Spleen (tissue), 11 donors: Measurements from ENCODE around the gene CLCN7. TPM values are rescaled to one million over a fixed set of nuclear protein-coding genes. Genes with fewer than 3 reads are reported as not detected.

Experiments used
- DNase-seq: peaks from one replicate; pipeline ENCODE4 v3.0.0-alpha.2; 2020
- H3K27ac ChIP-seq, 8 donors: fragments of 200-600 bp; sonication (generic) in 7 of 8; 1 replicate in 4 of 8; 2 replicates in 4 of 8; pipeline versions ENCODE4 v1.5.0 to v1.8.0; 2016 to 2021; ENCODE audit warnings: inconsistent platforms in 4 of 8, mild to moderate bottlenecking in 4 of 8, moderate library complexity in 1 of 8
- H3K27me3 ChIP-seq, 7 donors: fragments of 200-600 bp; sonication (generic) in 6 of 7; replicated peaks in 1 of 7; 1 replicate in 4 of 7; 2 replicates in 3 of 7; pipeline versions ENCODE4 v1.5.0 to v1.8.0; 2016 to 2021; ENCODE audit warnings: inconsistent platforms in 3 of 7, mild to moderate bottlenecking in 1 of 7
- H3K36me3 ChIP-seq, 6 donors: fragments of 200-600 bp; sonication (generic) in 5 of 6; 1 replicate in 4 of 6; 2 replicates in 2 of 6; pipeline versions ENCODE4 v1.5.0 to v1.8.0; 2016 to 2021; ENCODE audit warnings: inconsistent platforms in 2 of 6
- H3K4me1 ChIP-seq, 6 donors: fragments of 200-600 bp; sonication (generic) in 5 of 6; 1 replicate in 3 of 6; 2 replicates in 3 of 6; pipeline versions ENCODE4 v1.5.0 to v1.8.0; 2016 to 2021; ENCODE audit warnings: inconsistent platforms in 3 of 6
- H3K4me3 ChIP-seq, 8 donors: fragments of 200-600 bp; sonication (generic) in 7 of 8; 1 replicate in 4 of 8; 2 replicates in 4 of 8; pipeline versions ENCODE4 v1.5.0 to v1.8.0; 2016 to 2021; ENCODE audit warnings: inconsistent platforms in 4 of 8, mild to moderate bottlenecking in 4 of 8, moderate library complexity in 2 of 8
- H3K9me3 ChIP-seq, 8 donors: fragments of 200-600 bp; sonication (generic) in 7 of 8; 1 replicate in 4 of 8; 2 replicates in 4 of 8; pipeline versions ENCODE4 v1.5.0 to v1.8.0; 2016 to 2021; ENCODE audit warnings: inconsistent platforms in 4 of 8
- POLR2A ChIP-seq, 3 donors: fragments of 450-650 bp; IDR thresholded peaks; one replicate each; pipeline ENCODE4 v1.5.1; 2017; ENCODE audit warnings: antibody characterized with exemption in 3 of 3, mild to moderate bottlenecking in 1 of 3
- POLR2AphosphoS5 ChIP-seq, 3 donors: sonication (generic); formaldehyde crosslinking; IDR thresholded peaks; one replicate each; pipeline ENCODE4 v1.5.1; 2017; ENCODE audit warnings: antibody characterized with exemption in 3 of 3
- WGBS, 5 donors: extraction: QIAGEN DNeasy Blood & Tissue Kit in 3 of 5; methylation state at CpG; one replicate each; pipeline versions ENCODE4 v1.1.5 to v1.1.7; 2013 to 2018; 5-methylcytosine and 5-hydroxymethylcytosine counted together
- intact Hi-C: fragments of 100-400 bp; cut with DNase I; formaldehyde crosslinking; loops from one replicate; pipeline ENCODE4 v1.15.0; 2023; ENCODE audit warnings: low total_unique reads
- polyA plus RNA-seq, 3 donors: library from polyadenylated mRNA; stranded (reverse); fragments of 200-250 nt; gene quantifications; one replicate each; pipeline ENCODE4 v1.2.1, GENCODE V29; 2013
- total RNA-seq, 7 donors: library from RNA; depleted of rRNA in 3 of 7; stranded (reverse); fragments of >200 nt in 3 of 7; fragmentation: NEBNext Ultra II Directional in 4 of 7; extraction: Animal tissue kit (Norgen Biotek cat#: 25700) in 4 of 7; gene quantifications; one replicate each; pipeline versions ENCODE4 v1.1.0 to v1.2.1, GENCODE V29; 2016 to 2021
- TF ChIP-seq, protein P1 (sequence below), 11 experiments: fragments of 200-600 bp in 7 of 11; fragments of 450-650 bp in 4 of 11; sonication (generic) in 4 of 11; IDR thresholded peaks in 8 of 11; conservative IDR thresholded peaks in 3 of 11; 1 replicate in 7 of 11; 2 replicates in 4 of 11; pipeline versions ENCODE4 v1.4.0 to v1.8.0; 2016 to 2021; ENCODE audit warnings: antibody characterized with exemption in 11 of 11, inconsistent platforms in 4 of 11, mild to moderate bottlenecking in 1 of 11
- donor health status: healthy with polysubstance abuse.
- donor health status: DM: no; HTN: no; CAD: no; lungs with moderate emphysema.
- donor health status: DM: no; HTN: no; CAD: no.
- donor health status: Bipolar disorder and iron deficiency.
- donor health status: healthy.
- donor health status: DM: no; HTN: no; CAD: no.
- donor health status: DM: yes; HTN: yes; CAD: no.

CLCN7 gene
- total and polyA plus RNA-seq, 10 donors = 43.2 to 146 (median 115) TPM

DNA sequence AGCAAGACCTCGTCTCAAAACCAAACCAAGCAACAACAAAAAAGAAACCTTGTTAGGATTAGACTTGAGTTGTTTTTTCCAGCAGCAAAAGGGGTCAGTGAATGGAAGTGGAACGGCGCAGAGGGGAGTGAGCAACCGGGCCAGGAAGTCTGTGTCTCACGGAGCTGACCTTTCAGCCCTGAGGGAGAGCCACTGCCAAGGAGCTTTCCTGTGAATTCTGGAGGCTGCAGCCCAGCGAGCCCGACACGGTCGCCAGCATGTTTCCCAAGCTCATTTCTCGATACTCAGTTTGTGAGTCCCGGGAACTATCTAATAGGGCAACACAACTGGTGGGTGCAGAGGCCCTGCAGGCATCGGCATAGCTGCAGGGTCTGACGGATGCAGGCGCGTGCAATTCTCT, 37.9 kb upstream of the CLCN7 start:
- TF ChIP-seq POLR2AphosphoS5 (IDR thresholded peaks at IDR 0.05) (peak in 2 of 3 donors; percentile 37 to 59), POLR2A (IDR thresholded peaks at IDR 0.05) (no peak)
- TF ChIP-seq, protein P1, sequence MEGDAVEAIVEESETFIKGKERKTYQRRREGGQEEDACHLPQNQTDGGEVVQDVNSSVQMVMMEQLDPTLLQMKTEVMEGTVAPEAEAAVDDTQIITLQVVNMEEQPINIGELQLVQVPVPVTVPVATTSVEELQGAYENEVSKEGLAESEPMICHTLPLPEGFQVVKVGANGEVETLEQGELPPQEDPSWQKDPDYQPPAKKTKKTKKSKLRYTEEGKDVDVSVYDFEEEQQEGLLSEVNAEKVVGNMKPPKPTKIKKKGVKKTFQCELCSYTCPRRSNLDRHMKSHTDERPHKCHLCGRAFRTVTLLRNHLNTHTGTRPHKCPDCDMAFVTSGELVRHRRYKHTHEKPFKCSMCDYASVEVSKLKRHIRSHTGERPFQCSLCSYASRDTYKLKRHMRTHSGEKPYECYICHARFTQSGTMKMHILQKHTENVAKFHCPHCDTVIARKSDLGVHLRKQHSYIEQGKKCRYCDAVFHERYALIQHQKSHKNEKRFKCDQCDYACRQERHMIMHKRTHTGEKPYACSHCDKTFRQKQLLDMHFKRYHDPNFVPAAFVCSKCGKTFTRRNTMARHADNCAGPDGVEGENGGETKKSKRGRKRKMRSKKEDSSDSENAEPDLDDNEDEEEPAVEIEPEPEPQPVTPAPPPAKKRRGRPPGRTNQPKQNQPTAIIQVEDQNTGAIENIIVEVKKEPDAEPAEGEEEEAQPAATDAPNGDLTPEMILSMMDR (IDR thresholded peaks at IDR 0.05 in 8 of 11, conservative IDR thresholded peaks at IDR 0.05 in 3 of 11) = no peak
- intact Hi-C loops = no loop called here
- Histone ChIP-seq H3K27ac (peak overlapping the region in 4 of 8 donors; percentile 41 to 73 (median 50)), H3K4me3 (no peak overlapping the region), H3K36me3 (peaks cover 0 to 39% (median 17%) of the 10 kb centered on the region in 6 donors), H3K9me3 (peaks cover 0 to 21% (median 17%) of the 10 kb centered on the region in 8 donors), H3K27me3 (no peaks in the 10 kb centered on the region), H3K4me1 (peaks cover 0 to 48% (median 15%) of the 10 kb centered on the region in 6 donors)
- DNase-seq = no peak
- WGBS, 5 donors = 75 to 87% (median 81%) methylated on average over 15 of the region's 15 CpGs

DNA sequence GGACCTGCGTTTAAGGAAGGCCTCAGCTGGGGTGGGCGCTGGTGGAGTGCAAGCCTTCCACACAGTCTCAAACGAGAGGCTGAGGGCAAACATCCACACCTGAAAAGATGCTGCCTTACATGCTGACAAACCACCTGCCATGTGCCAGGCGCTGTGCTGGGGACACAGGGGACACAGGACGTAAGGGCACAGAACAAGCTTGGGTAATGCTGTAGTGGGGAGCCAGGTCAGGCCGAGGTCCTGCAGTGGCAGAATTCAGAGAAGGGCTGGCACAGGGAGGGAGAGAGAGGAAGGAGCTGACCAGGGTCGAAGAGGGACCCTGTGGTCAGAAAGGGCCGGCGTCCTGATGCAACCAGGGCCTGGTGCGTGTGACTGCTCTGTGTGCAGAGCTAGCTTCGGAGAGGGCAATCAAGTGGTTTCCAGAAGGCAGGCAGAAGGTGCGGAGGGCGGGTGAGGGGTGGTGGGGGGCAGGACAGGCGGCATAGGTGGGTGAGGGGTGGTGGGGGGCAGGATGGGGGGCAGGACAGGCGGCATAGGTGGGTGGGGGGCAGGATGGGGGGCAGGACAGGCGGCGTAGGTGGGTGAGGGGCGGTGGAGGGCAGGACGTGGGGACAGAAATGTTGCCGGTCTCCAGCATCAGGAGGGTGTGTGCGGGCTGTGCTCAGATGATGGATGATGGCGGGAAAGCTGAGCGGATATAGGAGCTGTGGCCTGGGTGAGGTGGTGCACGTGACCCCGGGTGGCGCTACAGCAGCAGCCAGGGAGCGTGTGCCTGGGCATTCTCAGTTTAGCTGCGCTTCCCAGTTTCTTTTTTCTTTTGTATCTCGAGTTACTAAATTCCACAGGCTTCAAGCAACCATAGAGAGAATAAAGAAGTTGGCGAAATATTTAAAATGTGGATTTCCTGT, 37.1 kb upstream of the CLCN7 start:
- DNase-seq = no peak
- H3K9me3 ChIP-seq = peaks cover 0 to 21% (median 17%) of the 10 kb centered on the region in 8 donors
- intact Hi-C loops = no loop called here
- peak overlapping the region in 4 of 8 donors; percentile 41 to 73 (median 50) for H3K27ac ChIP-seq
- TF ChIP-seq POLR2AphosphoS5 (IDR thresholded peaks at IDR 0.05) = no peak
- TF ChIP-seq POLR2A (IDR thresholded peaks at IDR 0.05) = no peak
- TF ChIP-seq, protein P1 (IDR thresholded peaks at IDR 0.05 in 8 of 11, conservative IDR thresholded peaks at IDR 0.05 in 3 of 11) = no peak
- 69 to 83% (median 78%) methylated on average over 25 to 30 of the region's 30 CpGs for WGBS, 5 donors
- no peaks in the 10 kb centered on the region for H3K27me3 ChIP-seq
- H3K4me3 ChIP-seq = no peak overlapping the region
- peaks cover 0 to 48% (median 15%) of the 10 kb centered on the region in 6 donors for H3K4me1 ChIP-seq
- H3K36me3 ChIP-seq = peaks cover 0 to 47% (median 22%) of the 10 kb centered on the region in 6 donors

DNA sequence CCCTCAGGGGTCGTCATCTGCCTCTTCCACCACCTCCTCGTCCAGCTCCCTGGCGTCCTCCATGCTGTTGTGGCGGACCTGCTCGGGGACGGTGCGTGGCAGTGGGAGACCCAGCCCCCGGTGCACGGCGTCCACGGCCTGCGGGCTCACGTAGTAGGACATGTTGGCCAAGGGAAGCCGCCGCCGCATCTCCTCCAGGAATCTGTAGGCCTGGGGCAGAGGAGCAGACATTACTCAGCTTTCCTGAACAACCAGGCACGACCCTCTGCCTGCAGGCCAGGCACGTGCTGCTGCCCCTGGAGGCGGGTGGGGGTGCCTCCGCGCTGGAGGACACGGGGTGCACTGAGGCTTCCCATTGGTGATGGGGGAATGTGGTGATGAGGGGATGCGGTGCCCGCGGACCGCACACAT, 36.1 kb upstream of the CLCN7 start:
- intact Hi-C loops = no loop called here
- H3K27ac ChIP-seq = no peak overlapping the region

More for the DNA sequence above, 36.1 kb upstream of the CLCN7 start:
- DNase-seq = no peak
- peaks cover 0 to 57% (median 31%) of the 10 kb centered on the region in 6 donors for H3K36me3 ChIP-seq
- H3K9me3 ChIP-seq = peaks cover 0 to 21% (median 17%) of the 10 kb centered on the region in 8 donors
- WGBS, 5 donors = 85 to 96% (median 91%) methylated on average over 4 to 26 of the region's 26 CpGs
- H3K4me3 ChIP-seq = no peak overlapping the region
- no peaks in the 10 kb centered on the region for H3K27me3 ChIP-seq
- H3K4me1 ChIP-seq = peaks cover 0 to 48% (median 15%) of the 10 kb centered on the region in 6 donors
- TF ChIP-seq, protein P1 (IDR thresholded peaks at IDR 0.05 in 8 of 11, conservative IDR thresholded peaks at IDR 0.05 in 3 of 11) = no peak
- TF ChIP-seq POLR2AphosphoS5 (IDR thresholded peaks at IDR 0.05) (no peak), POLR2A (IDR thresholded peaks at IDR 0.05) (no peak)
